ENCODE measurements around the gene SPSB3. TPM values are rescaled to one million over a fixed set of nuclear protein-coding genes. Genes with fewer than 3 reads are reported as not detected.

The SPSB3 gene
- total RNA-seq, 4 donors from 2014 or later = 86.2 to 161 (median 88.3) TPM

- in situ Hi-C loops (cut with MboI; ENCODE audit: low sequenced_read_pairs in 4 of 4) = no loop called here
- Histone ChIP-seq H3K4me3 (no peak overlapping the region), H3K27me3 (no peaks in the 10 kb centered on the region), H3K36me3 (peaks cover 0 to 41% of the 10 kb centered on the region in 2 donors), H3K27ac (no peak overlapping the region), H3K9me3 (no peaks in the 10 kb centered on the region), H3K4me1 (peaks cover 10 to 14% of the 10 kb centered on the region in 2 donors)
- TF ChIP-seq POLR2A (IDR thresholded peaks at IDR 0.05) = no peak
- TF ChIP-seq, protein P1, sequence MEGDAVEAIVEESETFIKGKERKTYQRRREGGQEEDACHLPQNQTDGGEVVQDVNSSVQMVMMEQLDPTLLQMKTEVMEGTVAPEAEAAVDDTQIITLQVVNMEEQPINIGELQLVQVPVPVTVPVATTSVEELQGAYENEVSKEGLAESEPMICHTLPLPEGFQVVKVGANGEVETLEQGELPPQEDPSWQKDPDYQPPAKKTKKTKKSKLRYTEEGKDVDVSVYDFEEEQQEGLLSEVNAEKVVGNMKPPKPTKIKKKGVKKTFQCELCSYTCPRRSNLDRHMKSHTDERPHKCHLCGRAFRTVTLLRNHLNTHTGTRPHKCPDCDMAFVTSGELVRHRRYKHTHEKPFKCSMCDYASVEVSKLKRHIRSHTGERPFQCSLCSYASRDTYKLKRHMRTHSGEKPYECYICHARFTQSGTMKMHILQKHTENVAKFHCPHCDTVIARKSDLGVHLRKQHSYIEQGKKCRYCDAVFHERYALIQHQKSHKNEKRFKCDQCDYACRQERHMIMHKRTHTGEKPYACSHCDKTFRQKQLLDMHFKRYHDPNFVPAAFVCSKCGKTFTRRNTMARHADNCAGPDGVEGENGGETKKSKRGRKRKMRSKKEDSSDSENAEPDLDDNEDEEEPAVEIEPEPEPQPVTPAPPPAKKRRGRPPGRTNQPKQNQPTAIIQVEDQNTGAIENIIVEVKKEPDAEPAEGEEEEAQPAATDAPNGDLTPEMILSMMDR (IDR thresholded peaks at IDR 0.05 in 4 of 5, conservative IDR thresholded peaks at IDR 0.05 in 1 of 5) = no peak
- ATAC-seq (no peak), DNase-seq (peak in 1 of 2 donors; percentile 10)
- intact Hi-C loops (cut with DNase I; ENCODE audit: low total_unique reads) = no loop called here
Measured at GRCh38 chr16:1787322-1788094, 5.1 kb upstream of the SPSB3 start.

DNA sequence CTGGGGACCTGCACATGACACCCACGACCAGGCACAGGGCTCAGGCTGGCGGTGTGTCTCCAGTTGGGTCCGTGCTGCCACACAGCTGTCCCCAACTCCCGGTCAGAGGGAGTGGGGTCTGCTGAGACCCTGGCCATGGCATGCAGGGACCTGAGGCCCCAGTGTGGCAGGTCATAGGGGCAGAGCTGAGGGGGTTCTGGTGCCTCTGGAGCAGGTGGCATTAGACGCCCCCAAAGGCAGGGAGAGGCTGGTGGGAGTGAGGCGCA lies 4.6 kb upstream of the SPSB3 start:
- Histone ChIP-seq H3K27me3 (no peaks in the 10 kb centered on the region), H3K27ac (no peak overlapping the region), H3K4me1 (peaks cover 10 to 14% of the 10 kb centered on the region in 2 donors), H3K4me3 (no peak overlapping the region), H3K36me3 (peaks cover 0 to 41% of the 10 kb centered on the region in 2 donors), H3K9me3 (no peaks in the 10 kb centered on the region)
- peak in 1 of 2 donors; percentile 10 for DNase-seq
- intact Hi-C loops (cut with DNase I; ENCODE audit: low total_unique reads) (no loop called here), in situ Hi-C loops (cut with MboI; ENCODE audit: low sequenced_read_pairs in 4 of 4) (no loop called here)
- no peak for ATAC-seq
- TF ChIP-seq POLR2A (IDR thresholded peaks at IDR 0.05) = no peak
- TF ChIP-seq, protein P1 (IDR thresholded peaks at IDR 0.05 in 4 of 5, conservative IDR thresholded peaks at IDR 0.05 in 1 of 5) = no peak

DNA sequence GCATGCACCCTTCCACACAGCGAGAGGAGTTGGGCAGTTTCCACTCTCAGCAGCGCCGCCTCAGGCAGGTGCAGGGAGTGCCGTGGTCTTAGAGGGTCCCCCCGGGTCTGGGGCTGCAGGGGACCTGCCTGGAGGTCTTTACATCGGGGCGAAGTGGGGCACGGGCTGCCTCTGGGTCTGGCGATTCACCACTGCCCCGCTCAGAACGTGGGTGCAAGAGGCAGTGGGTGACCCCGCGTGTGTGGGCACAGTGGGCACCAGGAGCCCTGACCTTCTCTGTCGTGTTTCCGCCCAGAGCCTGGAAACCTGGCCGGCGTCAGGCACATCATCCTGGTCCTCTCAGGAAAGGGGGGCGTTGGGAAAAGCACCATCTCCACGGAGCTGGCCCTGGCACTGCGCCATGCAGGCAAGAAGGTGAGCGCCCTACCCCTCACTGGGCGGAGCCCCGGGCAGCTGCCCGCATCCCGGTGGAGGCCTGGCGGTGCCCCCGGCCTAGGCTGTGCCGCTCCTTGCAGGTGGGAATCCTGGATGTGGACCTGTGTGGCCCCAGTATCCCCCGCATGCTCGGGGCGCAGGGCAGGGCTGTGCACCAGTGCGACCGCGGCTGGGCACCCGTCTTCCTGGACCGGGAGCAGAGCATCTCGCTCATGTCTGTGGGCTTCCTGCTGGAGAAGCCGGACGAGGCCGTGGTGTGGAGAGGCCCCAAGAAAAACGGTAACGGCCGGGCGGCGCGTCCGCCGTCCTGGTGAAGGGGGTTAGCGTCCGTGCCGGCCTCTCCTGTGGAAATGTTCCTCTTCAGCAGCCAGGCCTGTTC lies 4.1 kb upstream of the SPSB3 start:
- ATAC-seq = no peak
- in situ Hi-C loops (cut with MboI; ENCODE audit: low sequenced_read_pairs in 4 of 4) = no loop called here
- H3K36me3 ChIP-seq = peaks cover 0 to 40% of the 10 kb centered on the region in 2 donors

GRCh38 chr16:1785846-1786170 lies 3.4 kb upstream of the SPSB3 start:
- no peak overlapping the region for H3K27ac ChIP-seq
- intact Hi-C loops (cut with DNase I; ENCODE audit: low total_unique reads) = no loop called here
- no peaks in the 10 kb centered on the region for H3K9me3 ChIP-seq
- no peak for ATAC-seq
- TF ChIP-seq, protein P1 (IDR thresholded peaks at IDR 0.05 in 4 of 5, conservative IDR thresholded peaks at IDR 0.05 in 1 of 5) = no peak
- no peak for TF ChIP-seq POLR2A (IDR thresholded peaks at IDR 0.05)
- no peak overlapping the region for H3K4me3 ChIP-seq
- peaks cover 21 to 24% of the 10 kb centered on the region in 2 donors for H3K4me1 ChIP-seq
- DNase-seq = no peak
- H3K36me3 ChIP-seq = peaks cover 0 to 39% of the 10 kb centered on the region in 2 donors
- no peaks in the 10 kb centered on the region for H3K27me3 ChIP-seq
- in situ Hi-C loops (cut with MboI; ENCODE audit: low sequenced_read_pairs in 4 of 4) = no loop called here

More for the DNA sequence above, 4.1 kb upstream of the SPSB3 start:
- Histone ChIP-seq H3K4me1 (peaks cover 14 to 18% of the 10 kb centered on the region in 2 donors), H3K27ac (no peak overlapping the region), H3K9me3 (no peaks in the 10 kb centered on the region), H3K27me3 (no peaks in the 10 kb centered on the region), H3K4me3 (no peak overlapping the region)
- DNase-seq = peak in 1 of 2 donors; percentile 15
- TF ChIP-seq, protein P1 (IDR thresholded peaks at IDR 0.05 in 4 of 5, conservative IDR thresholded peaks at IDR 0.05 in 1 of 5) = no peak
- TF ChIP-seq POLR2A (IDR thresholded peaks at IDR 0.05) = no peak
- intact Hi-C loops (cut with DNase I; ENCODE audit: low total_unique reads) = no loop called here

Data from gastrocnemius medialis (tissue), 4 donors.